ENCODE results near the gene TLE4. TPM values are rescaled to one million over a fixed set of nuclear protein-coding genes. Genes with fewer than 3 reads are reported as not detected.

The TLE4 gene
- total and polyA plus RNA-seq, 10 of the 15 experiments (the other 5 are each of a cell fraction or from before 2014, with no cell fraction given) = 5.3 to 53.3 (median 23.3) TPM

DNA sequence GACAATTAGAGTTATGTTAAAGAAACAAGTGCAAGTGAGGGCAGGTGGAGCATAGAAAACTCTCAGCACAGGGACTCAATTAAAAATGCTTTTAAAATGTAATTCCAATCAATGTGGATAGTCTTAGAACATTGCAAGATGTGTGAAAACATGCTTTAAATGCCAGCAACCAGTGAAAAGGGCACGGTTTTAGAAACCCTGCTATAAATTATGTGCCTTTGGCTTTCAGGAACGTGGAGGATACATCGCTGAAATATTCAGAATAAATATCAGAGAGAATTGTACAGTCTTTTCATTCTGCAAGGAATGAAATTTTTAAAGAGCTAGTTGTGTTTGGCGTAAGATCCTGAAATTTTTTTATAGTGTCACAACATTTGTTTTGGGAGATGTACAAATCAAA lies 101.1 kb downstream of the TLE4 start (continued):
- no peak for TF ChIP-seq TAF1 (IDR thresholded peaks at IDR 0.05; ENCODE audit: borderline replicate concordance, low read depth, low read length)
- TF ChIP-seq IKZF2 (IDR thresholded peaks at IDR 0.05) = no peak
- no peak for TF ChIP-seq CHD4 (IDR thresholded peaks at IDR 0.05)
- TF ChIP-seq, protein P1, sequence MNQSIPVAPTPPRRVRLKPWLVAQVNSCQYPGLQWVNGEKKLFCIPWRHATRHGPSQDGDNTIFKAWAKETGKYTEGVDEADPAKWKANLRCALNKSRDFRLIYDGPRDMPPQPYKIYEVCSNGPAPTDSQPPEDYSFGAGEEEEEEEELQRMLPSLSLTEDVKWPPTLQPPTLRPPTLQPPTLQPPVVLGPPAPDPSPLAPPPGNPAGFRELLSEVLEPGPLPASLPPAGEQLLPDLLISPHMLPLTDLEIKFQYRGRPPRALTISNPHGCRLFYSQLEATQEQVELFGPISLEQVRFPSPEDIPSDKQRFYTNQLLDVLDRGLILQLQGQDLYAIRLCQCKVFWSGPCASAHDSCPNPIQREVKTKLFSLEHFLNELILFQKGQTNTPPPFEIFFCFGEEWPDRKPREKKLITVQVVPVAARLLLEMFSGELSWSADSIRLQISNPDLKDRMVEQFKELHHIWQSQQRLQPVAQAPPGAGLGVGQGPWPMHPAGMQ (IDR thresholded peaks at IDR 0.05; ENCODE audit: borderline replicate concordance) = no peak

GRCh38 chr9:79673614-79674013 lies 101.8 kb downstream of the TLE4 start:
- no peak overlapping the region for H3K4me3 ChIP-seq
- H3K27me3 ChIP-seq (replicated peaks in 1 of 2; ENCODE audit: control insufficient read depth in 2 of 2, insufficient read depth in 2 of 2, low read length in 1 of 2) = no peaks in the 10 kb centered on the region
- no TSS peak for BruUV-seq (replicated peaks)
- CTCF ChIA-PET = no interaction called here
- SMC1A ChIA-PET (ENCODE audit: uncharacterized antibody, unreplicated experiment) = interaction anchor here (0.8 to 2.5 kb wide), 4 partner anchors 11 to 131 kb away, joined by 3 to 9 read pairs (median 5); no protein-coding TSS in a partner anchor
- no peak overlapping the region; the same call in 1 of the 2 replicates for H3K9ac ChIP-seq (ENCODE audit: control insufficient read depth, insufficient read depth, low read length)
- in situ Hi-C loops (cut with MboI) = no loop called here
- ATAC-seq = peak; percentile 89
- H3K36me3 ChIP-seq (ENCODE audit: control insufficient read depth in 2 of 2, insufficient read depth in 2 of 2, low read length in 1 of 2) = 0 out of 4 replicates have a peak, but pooled peaks cover 0 to 1% of the 10 kb centered on the region in 2 experiments
- no peak overlapping the region for H3K27ac ChIP-seq (ENCODE audit: control insufficient read depth, insufficient read depth)
- no peaks in the 10 kb centered on the region for H3K9me3 ChIP-seq (replicated peaks; ENCODE audit: control insufficient read depth, insufficient read depth, low read length)
- peak; percentile 31 for DNase-seq (ENCODE audit: low read depth, low spot score)
- intact Hi-C loops (cut with micrococcal nuclease; ENCODE audit: unreplicated experiment) = loop anchor here (5.0 kb wide), 1 partner anchor 101 kb away; the partner anchor contains the start of gene TLE4
- 11% methylated on average over 3 of the region's 3 CpGs for WGBS (ENCODE audit: insufficient coverage, insufficient replicate concordance, low lambda C conversion rate, missing lambda C conversion rate)
- POLR2A ChIA-PET = interaction anchor here (1.6 to 2.0 kb wide), 2 partner anchors 22 to 102 kb away, joined by 3 to 4 read pairs; partner anchors contain the start of gene TLE4
- no peak overlapping the region for H2AFZ ChIP-seq (ENCODE audit: control insufficient read depth, low read depth, low read length)
- H4K20me1 ChIP-seq (ENCODE audit: control insufficient read depth, insufficient read depth) = no peaks in the 10 kb centered on the region
- no peaks in the 10 kb centered on the region for H3K79me2 ChIP-seq (ENCODE audit: control insufficient read depth, insufficient read depth, low read length)
- RAD21 ChIA-PET (ENCODE audit: unreplicated experiment) = interaction anchor here (0.9 to 1.6 kb wide), 3 partner anchors 49 to 100 kb away, joined by 3 to 6 read pairs (median 4); no protein-coding TSS in a partner anchor
- peak overlapping the region; percentile 54 for H3K4me2 ChIP-seq (ENCODE audit: control insufficient read depth, insufficient read depth)
- peaks cover 11% of the 10 kb centered on the region for H3K4me1 ChIP-seq (ENCODE audit: control insufficient read depth, insufficient read depth, low read length)
- FAIRE-seq = no peak
- TF ChIP-seq ASH2L (IDR thresholded peaks at IDR 0.05; ENCODE audit: borderline replicate concordance, low read depth) = no peak
- TF ChIP-seq FOXM1 (IDR thresholded peaks at IDR 0.05; ENCODE audit: low read depth, low read length) = no peak
- TF ChIP-seq, protein P2, sequence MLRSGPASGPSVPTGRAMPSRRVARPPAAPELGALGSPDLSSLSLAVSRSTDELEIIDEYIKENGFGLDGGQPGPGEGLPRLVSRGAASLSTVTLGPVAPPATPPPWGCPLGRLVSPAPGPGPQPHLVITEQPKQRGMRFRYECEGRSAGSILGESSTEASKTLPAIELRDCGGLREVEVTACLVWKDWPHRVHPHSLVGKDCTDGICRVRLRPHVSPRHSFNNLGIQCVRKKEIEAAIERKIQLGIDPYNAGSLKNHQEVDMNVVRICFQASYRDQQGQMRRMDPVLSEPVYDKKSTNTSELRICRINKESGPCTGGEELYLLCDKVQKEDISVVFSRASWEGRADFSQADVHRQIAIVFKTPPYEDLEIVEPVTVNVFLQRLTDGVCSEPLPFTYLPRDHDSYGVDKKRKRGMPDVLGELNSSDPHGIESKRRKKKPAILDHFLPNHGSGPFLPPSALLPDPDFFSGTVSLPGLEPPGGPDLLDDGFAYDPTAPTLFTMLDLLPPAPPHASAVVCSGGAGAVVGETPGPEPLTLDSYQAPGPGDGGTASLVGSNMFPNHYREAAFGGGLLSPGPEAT (IDR thresholded peaks at IDR 0.05; ENCODE audit: low read depth) = peak; percentile 16; the same call in 1 of the 2 replicates
- TF ChIP-seq CBFB (IDR thresholded peaks at IDR 0.05; ENCODE audit: low read depth) = 0 out of 2 replicates have a peak, but pooled peaks have one; percentile 66
- TF ChIP-seq, protein P3, sequence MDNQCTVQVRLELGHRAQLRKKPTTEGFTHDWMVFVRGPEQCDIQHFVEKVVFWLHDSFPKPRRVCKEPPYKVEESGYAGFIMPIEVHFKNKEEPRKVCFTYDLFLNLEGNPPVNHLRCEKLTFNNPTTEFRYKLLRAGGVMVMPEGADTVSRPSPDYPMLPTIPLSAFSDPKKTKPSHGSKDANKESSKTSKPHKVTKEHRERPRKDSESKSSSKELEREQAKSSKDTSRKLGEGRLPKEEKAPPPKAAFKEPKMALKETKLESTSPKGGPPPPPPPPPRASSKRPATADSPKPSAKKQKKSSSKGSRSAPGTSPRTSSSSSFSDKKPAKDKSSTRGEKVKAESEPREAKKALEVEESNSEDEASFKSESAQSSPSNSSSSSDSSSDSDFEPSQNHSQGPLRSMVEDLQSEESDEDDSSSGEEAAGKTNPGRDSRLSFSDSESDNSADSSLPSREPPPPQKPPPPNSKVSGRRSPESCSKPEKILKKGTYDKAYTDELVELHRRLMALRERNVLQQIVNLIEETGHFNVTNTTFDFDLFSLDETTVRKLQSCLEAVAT (IDR thresholded peaks at IDR 0.05) = peak; percentile 58; the same call in 1 of the 2 replicates
- TF ChIP-seq E2F4 (IDR thresholded peaks at IDR 0.05; ENCODE audit: low read depth, low read length) = no peak
- peak; percentile 91 for TF ChIP-seq RUNX3 (IDR thresholded peaks at IDR 0.05; ENCODE audit: low read length)
- TF ChIP-seq JUNB (IDR thresholded peaks at IDR 0.05) = peak; percentile 19; the same call in 1 of the 2 replicates
- peak; percentile 40 to 41; a peak in 1 of 4 replicates for TF ChIP-seq EP300 (IDR thresholded peaks at IDR 0.05; ENCODE audit: borderline replicate concordance in 1 of 2, control insufficient read depth in 1 of 2, low read depth in 2 of 2, low read length in 2 of 2)
- TF ChIP-seq, protein P4, sequence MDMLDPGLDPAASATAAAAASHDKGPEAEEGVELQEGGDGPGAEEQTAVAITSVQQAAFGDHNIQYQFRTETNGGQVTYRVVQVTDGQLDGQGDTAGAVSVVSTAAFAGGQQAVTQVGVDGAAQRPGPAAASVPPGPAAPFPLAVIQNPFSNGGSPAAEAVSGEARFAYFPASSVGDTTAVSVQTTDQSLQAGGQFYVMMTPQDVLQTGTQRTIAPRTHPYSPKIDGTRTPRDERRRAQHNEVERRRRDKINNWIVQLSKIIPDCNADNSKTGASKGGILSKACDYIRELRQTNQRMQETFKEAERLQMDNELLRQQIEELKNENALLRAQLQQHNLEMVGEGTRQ (IDR thresholded peaks at IDR 0.05; ENCODE audit: borderline replicate concordance, low read depth, low read length) = no peak
- peak; percentile 55; the same call in 1 of the 2 replicates for TF ChIP-seq MTA2 (IDR thresholded peaks at IDR 0.05; ENCODE audit: low read depth)
- peak; percentile 50; the same call in 1 of the 2 replicates for TF ChIP-seq MEF2A (IDR thresholded peaks at IDR 0.05; ENCODE audit: insufficient read depth, low read depth, low read length)
